T-helper 9 cell (primary cell): ENCODE data around the gene B9D2.
A peak's percentile ranks its signal among the peaks of the same experiment; 100 is the strongest.

Experiments
- DNase-seq: peaks from one replicate; pipeline ENCODE4 v3.0.0-alpha.2; 2020

B9D2 gene

GRCh38 chr19:41308450-41309179, 55.3 kb downstream of the B9D2 start:
- DNase-seq = peak; percentile 98

- DNase-seq = no peak
These were observed 55.9 kb downstream of the B9D2 start for GRCh38 chr19:41307954-41308449.

- no peak for DNase-seq
These were observed 56.7 kb downstream of the B9D2 start for GRCh38 chr19:41307090-41307875.

GRCh38 chr19:41305927-41306793, 57.8 kb downstream of the B9D2 start:
- no peak for DNase-seq

- no peak for DNase-seq
These were observed 59.1 kb downstream of the B9D2 start for GRCh38 chr19:41304706-41305483.
